ENCODE results near the gene TNFRSF1A.

DNA sequence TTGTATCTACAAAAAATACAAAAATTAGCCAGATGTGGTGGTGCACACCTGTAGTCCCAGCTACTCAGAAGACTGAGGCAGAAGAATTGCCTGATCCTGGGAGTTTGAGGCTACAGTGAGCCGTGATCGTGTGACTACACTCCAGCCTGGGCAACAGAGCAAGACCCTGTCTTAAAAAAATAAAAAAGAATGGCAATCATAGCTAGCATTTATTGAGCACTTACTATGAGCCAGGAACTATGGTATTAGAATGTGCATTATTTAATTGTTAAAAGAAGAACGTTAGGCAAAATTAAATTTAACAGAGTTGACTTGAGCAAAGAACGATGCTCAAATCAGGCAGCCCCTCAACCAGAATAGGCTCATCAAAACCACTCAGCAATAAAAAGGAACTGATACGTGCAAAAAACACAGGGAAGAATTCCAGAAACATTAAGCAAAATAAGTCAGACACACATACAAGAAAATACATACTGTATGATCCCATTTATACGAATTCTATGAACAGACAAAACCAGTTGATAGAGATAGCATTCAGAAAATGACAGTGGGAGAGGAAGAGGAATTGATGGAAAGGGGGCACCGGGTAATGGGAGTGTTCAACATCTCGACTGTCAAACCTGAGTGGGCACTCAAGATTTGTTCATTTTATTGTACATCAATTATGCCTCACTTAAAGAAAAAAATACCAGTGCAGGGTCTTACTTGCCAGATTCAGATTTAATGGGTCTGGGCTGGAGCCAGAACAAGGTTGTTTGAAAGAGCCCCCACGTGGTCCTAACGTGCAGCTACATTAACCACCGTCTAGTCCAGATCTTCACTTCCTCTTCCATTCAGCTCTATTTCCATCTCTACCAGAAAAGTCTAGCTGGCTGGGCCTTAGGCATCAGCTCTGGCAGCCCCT is 25.4 kb upstream of the TNFRSF1A start:
- TF ChIP-seq, protein P1, sequence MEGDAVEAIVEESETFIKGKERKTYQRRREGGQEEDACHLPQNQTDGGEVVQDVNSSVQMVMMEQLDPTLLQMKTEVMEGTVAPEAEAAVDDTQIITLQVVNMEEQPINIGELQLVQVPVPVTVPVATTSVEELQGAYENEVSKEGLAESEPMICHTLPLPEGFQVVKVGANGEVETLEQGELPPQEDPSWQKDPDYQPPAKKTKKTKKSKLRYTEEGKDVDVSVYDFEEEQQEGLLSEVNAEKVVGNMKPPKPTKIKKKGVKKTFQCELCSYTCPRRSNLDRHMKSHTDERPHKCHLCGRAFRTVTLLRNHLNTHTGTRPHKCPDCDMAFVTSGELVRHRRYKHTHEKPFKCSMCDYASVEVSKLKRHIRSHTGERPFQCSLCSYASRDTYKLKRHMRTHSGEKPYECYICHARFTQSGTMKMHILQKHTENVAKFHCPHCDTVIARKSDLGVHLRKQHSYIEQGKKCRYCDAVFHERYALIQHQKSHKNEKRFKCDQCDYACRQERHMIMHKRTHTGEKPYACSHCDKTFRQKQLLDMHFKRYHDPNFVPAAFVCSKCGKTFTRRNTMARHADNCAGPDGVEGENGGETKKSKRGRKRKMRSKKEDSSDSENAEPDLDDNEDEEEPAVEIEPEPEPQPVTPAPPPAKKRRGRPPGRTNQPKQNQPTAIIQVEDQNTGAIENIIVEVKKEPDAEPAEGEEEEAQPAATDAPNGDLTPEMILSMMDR (IDR thresholded peaks at IDR 0.05; ENCODE audit: insufficient read depth, low read length, poor library complexity, severe bottlenecking) = no peak
- TF ChIP-seq EZH2phosphoT487 (conservative IDR thresholded peaks at IDR 0.05; ENCODE audit: low read length) = no peak

Measured in SU-DHL-6 (cell line).